ENCODE data around the gene METTL26. TPM values are rescaled to one million over a fixed set of nuclear protein-coding genes. Genes with fewer than 3 reads are reported as not detected.
A peak's percentile ranks its signal among the peaks of the same experiment; 100 is the strongest.

Gene METTL26
- total RNA-seq, 2 donors from 2014 or later, result 76.8 to 115 TPM

DNA sequence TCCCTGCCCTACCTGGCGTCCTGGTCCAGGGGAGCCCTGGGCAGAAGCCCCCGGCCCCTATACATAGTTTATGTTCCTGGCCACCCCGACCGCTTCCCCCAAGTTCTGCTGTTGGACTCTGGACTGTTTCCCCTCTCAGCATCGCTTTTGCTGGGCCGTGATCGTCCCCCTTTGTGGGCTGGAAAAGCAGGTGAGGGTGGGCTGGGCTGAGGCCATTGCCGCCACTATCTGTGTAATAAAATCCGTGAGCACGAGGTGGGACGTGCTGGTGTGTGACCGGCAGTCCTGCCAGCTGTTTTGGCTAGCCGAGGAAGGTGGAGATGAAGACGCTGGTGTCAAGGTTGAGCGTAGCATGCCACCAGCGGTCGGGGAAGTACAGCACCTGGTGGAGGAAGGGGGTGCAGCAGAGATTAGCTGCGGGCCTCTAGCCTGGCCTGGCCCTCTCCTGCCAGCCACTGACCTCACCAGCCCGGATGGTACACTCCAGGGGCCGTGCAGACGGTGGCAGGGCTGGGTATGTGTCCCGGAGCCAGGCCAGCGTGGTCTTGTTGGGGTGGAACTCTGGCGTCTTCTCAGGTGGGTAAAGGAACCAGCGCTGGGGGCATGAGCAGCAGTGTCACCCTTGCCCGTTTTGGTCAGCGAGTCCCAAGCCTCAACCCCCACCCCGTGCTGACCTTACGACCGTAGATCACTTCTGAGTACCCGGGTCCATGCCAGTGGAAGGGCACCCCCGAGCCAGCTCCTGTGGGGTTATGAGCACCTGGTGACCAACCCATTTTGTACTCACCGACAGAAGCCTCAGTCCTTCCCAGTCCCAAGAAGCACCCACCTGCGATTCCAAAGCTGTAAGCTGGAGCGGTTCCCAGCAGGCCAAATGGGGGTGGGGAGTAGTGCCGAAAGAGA lies 46.6 kb upstream of the METTL26 start:
- WGBS, 2 donors, result 56 to 74% methylated on average over 14 to 36 of the region's 36 CpGs
- Histone ChIP-seq H3K4me3 (no peak overlapping the region), H3K27ac (peak overlapping the region in 2 of 4 donors; percentile 88 to 89), H3K27me3 (no peaks in the 10 kb centered on the region), H3K36me3 (replicated peaks in 1 of 2; ENCODE audit: insufficient read depth in 1 of 2, low read depth in 2 of 2) (peaks cover 11 to 12% of the 10 kb centered on the region in 2 donors), H3K4me1 (peaks cover 63% of the 10 kb centered on the region), H3K9me3 (no peaks in the 10 kb centered on the region)
- TF ChIP-seq, protein P1, sequence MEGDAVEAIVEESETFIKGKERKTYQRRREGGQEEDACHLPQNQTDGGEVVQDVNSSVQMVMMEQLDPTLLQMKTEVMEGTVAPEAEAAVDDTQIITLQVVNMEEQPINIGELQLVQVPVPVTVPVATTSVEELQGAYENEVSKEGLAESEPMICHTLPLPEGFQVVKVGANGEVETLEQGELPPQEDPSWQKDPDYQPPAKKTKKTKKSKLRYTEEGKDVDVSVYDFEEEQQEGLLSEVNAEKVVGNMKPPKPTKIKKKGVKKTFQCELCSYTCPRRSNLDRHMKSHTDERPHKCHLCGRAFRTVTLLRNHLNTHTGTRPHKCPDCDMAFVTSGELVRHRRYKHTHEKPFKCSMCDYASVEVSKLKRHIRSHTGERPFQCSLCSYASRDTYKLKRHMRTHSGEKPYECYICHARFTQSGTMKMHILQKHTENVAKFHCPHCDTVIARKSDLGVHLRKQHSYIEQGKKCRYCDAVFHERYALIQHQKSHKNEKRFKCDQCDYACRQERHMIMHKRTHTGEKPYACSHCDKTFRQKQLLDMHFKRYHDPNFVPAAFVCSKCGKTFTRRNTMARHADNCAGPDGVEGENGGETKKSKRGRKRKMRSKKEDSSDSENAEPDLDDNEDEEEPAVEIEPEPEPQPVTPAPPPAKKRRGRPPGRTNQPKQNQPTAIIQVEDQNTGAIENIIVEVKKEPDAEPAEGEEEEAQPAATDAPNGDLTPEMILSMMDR (IDR thresholded peaks at IDR 0.05), result no peak
- TF ChIP-seq POLR2A (IDR thresholded peaks at IDR 0.05), result no peak
- ATAC-seq, result no peak
- intact Hi-C loops (cut with DNase I), result no loop called here
- no peak for DNase-seq

DNA sequence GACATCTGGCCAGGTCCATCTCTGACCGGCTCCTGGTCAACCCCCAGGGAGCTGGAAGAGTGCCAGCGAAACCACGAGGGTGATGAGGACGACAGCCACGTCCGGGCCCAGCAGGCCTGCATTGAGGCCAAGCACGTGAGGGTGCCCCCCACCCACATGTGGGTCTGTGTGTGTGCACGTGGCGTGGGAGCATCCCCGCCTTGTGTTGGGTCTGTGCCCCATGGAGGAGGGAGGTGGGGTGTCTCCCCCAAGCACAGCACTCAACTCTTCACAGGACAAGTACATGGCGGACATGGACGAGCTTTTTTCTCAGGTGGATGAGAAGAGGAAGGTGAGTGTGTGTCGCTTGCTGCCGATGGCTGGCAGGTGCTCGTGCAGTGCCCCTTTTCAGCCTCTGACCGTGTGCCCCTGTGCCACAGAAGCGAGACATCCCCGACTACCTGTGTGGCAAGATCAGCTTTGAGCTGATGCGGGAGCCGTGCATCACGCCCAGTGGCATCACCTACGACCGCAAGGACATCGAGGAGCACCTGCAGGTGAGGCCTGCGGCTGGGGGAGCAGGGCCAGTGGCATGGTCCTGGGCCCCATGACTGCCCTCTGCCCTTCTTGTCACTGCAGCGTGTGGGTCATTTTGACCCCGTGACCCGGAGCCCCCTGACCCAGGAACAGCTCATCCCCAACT lies 45.8 kb upstream of the METTL26 start:
- DNase-seq (peak in 1 of 4 donors; percentile 42), ATAC-seq (no peak)
- H3K4me1 ChIP-seq, result peaks cover 63% of the 10 kb centered on the region
- 59 to 72% methylated on average over 17 to 26 of the region's 28 CpGs for WGBS, 2 donors
- peaks cover 7 to 12% of the 10 kb centered on the region in 2 donors for H3K36me3 ChIP-seq (replicated peaks in 1 of 2; ENCODE audit: insufficient read depth in 1 of 2, low read depth in 2 of 2)
- H3K9me3 ChIP-seq, result no peaks in the 10 kb centered on the region
- intact Hi-C loops (cut with DNase I), result no loop called here
- TF ChIP-seq POLR2A (IDR thresholded peaks at IDR 0.05), result no peak
- TF ChIP-seq, protein P1 (IDR thresholded peaks at IDR 0.05), result no peak
- H3K27ac ChIP-seq, result peak overlapping the region in 1 of 4 donors; percentile 95
- no peak overlapping the region for H3K4me3 ChIP-seq
- H3K27me3 ChIP-seq, result no peaks in the 10 kb centered on the region

DNA sequence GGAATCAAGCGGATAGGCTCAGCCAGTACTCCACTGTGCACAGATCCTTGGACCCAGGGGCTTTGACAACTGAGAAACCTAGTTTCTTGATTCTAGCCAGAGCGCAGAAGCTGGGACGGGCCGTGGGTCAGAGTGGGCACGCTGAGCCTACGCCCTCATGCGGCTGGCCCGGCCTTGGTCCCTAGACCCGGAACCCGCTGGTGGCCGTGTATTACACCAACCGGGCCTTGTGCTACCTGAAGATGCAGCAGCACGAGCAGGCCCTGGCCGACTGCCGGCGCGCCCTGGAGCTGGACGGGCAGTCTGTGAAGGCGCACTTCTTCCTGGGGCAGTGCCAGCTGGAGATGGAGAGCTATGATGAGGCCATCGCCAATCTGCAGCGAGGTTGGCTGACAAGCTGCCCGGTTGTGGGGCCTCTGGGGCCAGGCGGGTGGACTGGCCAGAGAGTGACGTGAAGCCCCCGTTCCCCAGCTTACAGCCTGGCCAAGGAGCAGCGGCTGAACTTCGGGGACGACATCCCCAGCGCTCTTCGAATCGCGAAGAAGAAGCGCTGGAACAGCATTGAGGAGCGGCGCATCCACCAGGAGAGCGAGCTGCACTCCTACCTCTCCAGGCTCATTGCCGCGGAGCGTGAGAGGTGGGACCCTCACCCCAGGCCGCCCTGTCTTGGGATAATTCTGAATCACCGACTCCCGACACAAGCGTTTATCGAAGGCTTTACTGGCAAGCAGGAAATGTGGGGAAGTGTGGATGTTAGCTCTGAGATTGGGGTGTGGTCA lies 45.1 kb upstream of the METTL26 start:
- intact Hi-C loops (cut with DNase I), result no loop called here
- Histone ChIP-seq H3K27me3 (no peaks in the 10 kb centered on the region), H3K4me1 (peaks cover 60% of the 10 kb centered on the region), H3K27ac (peak overlapping the region in 3 of 4 donors; percentile 86 to 95 (median 90)), H3K4me3 (peak overlapping the region; percentile 0 to 29), H3K9me3 (no peaks in the 10 kb centered on the region), H3K36me3 (replicated peaks in 1 of 2; ENCODE audit: insufficient read depth in 1 of 2, low read depth in 2 of 2) (peaks cover 7 to 12% of the 10 kb centered on the region in 2 donors)
- peak; percentile 58 to 64 (median 61) for DNase-seq
- TF ChIP-seq, protein P1 (IDR thresholded peaks at IDR 0.05), result no peak
- TF ChIP-seq POLR2A (IDR thresholded peaks at IDR 0.05), result no peak
- 38 to 81% methylated on average over 6 to 44 of the region's 44 CpGs for WGBS, 2 donors
- ATAC-seq, result no peak

DNA sequence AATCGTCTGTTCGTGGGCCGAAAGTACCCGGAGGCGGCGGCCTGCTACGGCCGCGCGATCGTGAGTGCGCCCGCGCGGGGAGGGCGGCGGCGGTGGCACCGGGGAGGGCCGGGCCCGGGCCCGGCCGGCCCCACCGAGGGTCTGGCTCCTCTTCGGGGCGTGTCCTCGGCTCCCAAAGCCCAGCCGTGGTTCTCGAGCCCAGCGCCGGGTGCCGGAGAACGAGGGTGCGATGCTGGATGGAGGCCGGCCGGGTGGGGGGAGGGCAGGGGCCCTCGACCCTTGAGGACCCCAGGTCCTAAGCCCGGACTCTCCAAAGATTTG lies 44.5 kb upstream of the METTL26 start:
- Histone ChIP-seq H3K9me3 (no peaks in the 10 kb centered on the region), H3K27ac (peak overlapping the region; percentile 86 to 95 (median 92)), H3K4me1 (peaks cover 59% of the 10 kb centered on the region), H3K27me3 (no peaks in the 10 kb centered on the region), H3K4me3 (peak overlapping the region; percentile 0 to 29), H3K36me3 (replicated peaks in 1 of 2; ENCODE audit: insufficient read depth in 1 of 2, low read depth in 2 of 2) (peaks cover 7 to 12% of the 10 kb centered on the region in 2 donors)
- intact Hi-C loops (cut with DNase I), result no loop called here
- ATAC-seq (no peak), DNase-seq (no peak)
- WGBS, 2 donors, result 0% methylated on average over 35 of the region's 38 CpGs; no CpG with 5 or more reads in 1 of the 2 donors
- TF ChIP-seq, protein P1 (IDR thresholded peaks at IDR 0.05), result no peak
- no peak for TF ChIP-seq POLR2A (IDR thresholded peaks at IDR 0.05)

Measured in body of pancreas (tissue), 4 donors.